A673 (cell line): ENCODE results near the gene NEGR1.
A peak's percentile ranks its signal among the peaks of the same experiment; 100 is the strongest.

Source experiments
- CTCF ChIP-seq: fragments of 300-800, 200-600 bp; sonication (generic); conservative IDR thresholded peaks from 2 replicates; pipeline ENCODE4 v1.5.1; 2017; ENCODE audit warnings: low read depth, mild to moderate bottlenecking, antibody characterized with exemption, low read length, moderate library complexity, mixed read lengths
- EZH2 ChIP-seq: fragments of 200-600 bp; sonication (generic); IDR thresholded peaks from 2 replicates; pipeline ENCODE4 v1.6.1; 2017; ENCODE audit warnings: borderline replicate concordance, low read depth, mild to moderate bottlenecking, mixed read lengths, antibody characterized with exemption, low read length; ENCODE audit not compliant: poor library complexity, severe bottlenecking

- TF ChIP-seq CTCF (peak; percentile 90), EZH2 (no peak)
Measured at GRCh38 chr1:71521655-71522264, 760.6 kb downstream of the NEGR1 start.
